Endothelial cell of umbilical vein (primary cell): Measurements from ENCODE around the gene CBLB. TPM values are rescaled to one million over a fixed set of nuclear protein-coding genes. Genes with fewer than 3 reads are reported as not detected.

Experiments used
- BruUV-seq: library from RNA; stranded (reverse); fragments of 400-500 nt; replicated peaks from 2 replicates; lab custom pipeline; 2021; lab: Mats Ljungman, UMichigan
- CTCF ChIA-PET: fragments of 300-600, 350-600 bp; sonication (Branson Sonifier 250); formaldehyde crosslinking; loops from one replicate; lab custom pipeline; 2021; ENCODE audit warnings: antibody characterized with exemption, inconsistent platforms; lab: Charles Lee
- POLR2A ChIA-PET: fragments of 300-600, 350-600 bp; sonication (Branson Sonifier 250); formaldehyde crosslinking; loops from one replicate; lab custom pipeline; 2021; ENCODE audit warnings: antibody characterized with exemption, inconsistent platforms; lab: Charles Lee
- DNase-seq: peaks from one replicate; pipeline ENCODE4 v3.0.0-alpha.2; 2011; ENCODE audit warnings: low read depth, low spot score
- FAIRE-seq: peaks from 2 replicates; lab custom pipeline; 2011; peaks lifted over from hg19 to GRCh38; lab: Jason Lieb, UNC
- H2AFZ ChIP-seq: 2 replicates; pipeline ENCODE4 v1.6.0; 2012; ENCODE audit warnings: low read depth, low read length, control low read depth, inconsistent platforms
- H3K27ac ChIP-seq: 2 replicates; pipeline ENCODE4 v1.5.1; 2011; ENCODE audit warnings: low read depth, mild to moderate bottlenecking, control low read depth, low read length, moderate library complexity; ENCODE audit not compliant: insufficient read depth
- H3K27me3 ChIP-seq, 2 experiments: 2 replicates each; pipeline versions ENCODE4 v1.6.0 to v1.6.1; 2011; ENCODE audit warnings: low read length in 2 of 2, mixed read lengths in 1 of 2; ENCODE audit not compliant: control insufficient read depth in 2 of 2, insufficient read depth in 2 of 2
- H3K36me3 ChIP-seq, 2 experiments: 2 replicates in 1 of 2; 3 replicates in 1 of 2; pipeline ENCODE4 v1.5.1; 2011; ENCODE audit warnings: low read length in 2 of 2, mild to moderate bottlenecking in 1 of 2, moderate library complexity in 1 of 2; ENCODE audit not compliant: control insufficient read depth in 2 of 2, insufficient read depth in 2 of 2; ENCODE audit errors: extremely low read depth in 1 of 2
- H3K4me1 ChIP-seq: 3 replicates; pipeline ENCODE4 v1.5.1; 2011; ENCODE audit warnings: mild to moderate bottlenecking, low read length; ENCODE audit not compliant: control insufficient read depth, insufficient read depth; ENCODE audit errors: extremely low read depth
- H3K4me2 ChIP-seq: 2 replicates; pipeline ENCODE4 v1.6.1; 2011; ENCODE audit warnings: low read length, control low read depth, mixed read lengths; ENCODE audit not compliant: insufficient read depth
- H3K4me3 ChIP-seq, 3 experiments: fragments of 200-600 bp in 1 of 3; sonication (generic), shearing (Covaris generic) in 1 of 3; replicated peaks in 1 of 3; 2 replicates each; pipeline ENCODE4 v1.5.1; 2011 to 2016; ENCODE audit warnings: control low read depth in 3 of 3, low read length in 3 of 3, mild to moderate bottlenecking in 2 of 3, inconsistent platforms in 1 of 3, low read depth in 1 of 3, moderate library complexity in 1 of 3; ENCODE audit not compliant: insufficient read depth in 1 of 3
- H3K79me2 ChIP-seq: 2 replicates; pipeline ENCODE4 v1.6.0; 2012; ENCODE audit warnings: low read length, inconsistent platforms; ENCODE audit not compliant: control insufficient read depth, insufficient read depth
- H3K9ac ChIP-seq: replicated peaks from 2 replicates; pipeline ENCODE3; 2011; ENCODE audit warnings: low read length, control low read depth; ENCODE audit not compliant: insufficient read depth; ENCODE audit errors: extremely low read depth
- H3K9me1 ChIP-seq: replicated peaks from 3 replicates; pipeline ENCODE4 v1.6.0; 2011; ENCODE audit warnings: mild to moderate bottlenecking, low read length; ENCODE audit not compliant: control insufficient read depth, insufficient read depth; ENCODE audit errors: extremely low read depth
- H3K9me3 ChIP-seq: replicated peaks from 2 replicates; pipeline ENCODE4 v1.5.1; 2012; ENCODE audit warnings: low read length, inconsistent platforms; ENCODE audit not compliant: control insufficient read depth, insufficient read depth
- H4K20me1 ChIP-seq: replicated peaks from 2 replicates; pipeline ENCODE3; 2011; ENCODE audit warnings: mild to moderate bottlenecking, low read length; ENCODE audit not compliant: control insufficient read depth, insufficient read depth; ENCODE audit errors: extremely low read depth
- EZH2 ChIP-seq: IDR thresholded peaks from 2 replicates; pipeline ENCODE4 v1.6.1; 2012; ENCODE audit warnings: borderline replicate concordance, low read depth, mild to moderate bottlenecking, moderate library complexity, low read length, inconsistent platforms; ENCODE audit not compliant: severe bottlenecking
- FOS ChIP-seq: IDR thresholded peaks from 2 replicates; pipeline ENCODE4 v1.6.1; 2011; ENCODE audit warnings: mild to moderate bottlenecking, low read length, moderate library complexity, borderline replicate concordance; ENCODE audit not compliant: insufficient read depth
- GATA2 ChIP-seq: IDR thresholded peaks from 2 replicates; pipeline ENCODE4 v1.7.0; 2011; ENCODE audit warnings: low read depth, mild to moderate bottlenecking, moderate library complexity, mixed read lengths, low read length; ENCODE audit not compliant: insufficient read length, insufficient read depth
- JUN ChIP-seq: IDR thresholded peaks from 2 replicates; pipeline ENCODE4 v1.6.1; 2011; ENCODE audit warnings: borderline replicate concordance, low read depth; ENCODE audit not compliant: insufficient read length, insufficient read depth
- MAX ChIP-seq: IDR thresholded peaks from 2 replicates; pipeline ENCODE4 v1.6.1; 2011; ENCODE audit not compliant: insufficient read depth, insufficient read length
- MYC ChIP-seq: IDR thresholded peaks from one replicate; pipeline ENCODE4 v1.6.1; 2011; ENCODE audit warnings: mild to moderate bottlenecking, low read depth, low read length
- dilution Hi-C: fragments of 300-500 bp; cut with MboI; formaldehyde crosslinking; loops from one replicate; pipeline ENCODE4 v1.15.0; 2019; ENCODE audit warnings: low sequenced_read_pairs; ENCODE audit not compliant: extremely low pct_ligation_motif_present
- intact Hi-C: fragments of 100-400 bp; cut with micrococcal nuclease; formaldehyde crosslinking; loops from one replicate; pipeline ENCODE4 v1.10.0; 2022
- polyA plus RNA-seq, 4 experiments: library from polyadenylated mRNA; depleted of rRNA in 3 of 4; stranded (reverse) in 3 of 4; unstranded in 1 of 4; fragments of >200 nt; gene quantifications; 2 replicates each; pipeline versions ENCODE4 v1.2.1 to v1.2.3, GENCODE V29; 2011 to 2012; ENCODE audit warnings: missing spikeins in 1 of 4
- total RNA-seq: library from RNA; stranded (reverse); gene quantifications from 2 replicates; pipeline ENCODE4 v1.2.3, GENCODE V29; 2021

CBLB gene
- total and polyA plus RNA-seq, 2 donors (not counting 3 experiments of a cell fraction or from before 2014, with no cell fraction given): 17.8 to 39.6 TPM

- POLR2A ChIA-PET: no interaction called here
- Histone ChIP-seq H3K4me3 (no peak overlapping the region), H3K4me1 (peaks cover 16% of the 10 kb centered on the region), H3K36me3 (no peaks in the 10 kb centered on the region), H3K79me2 (peaks cover 3% of the 10 kb centered on the region), H2AFZ (no peak overlapping the region), H4K20me1 (no peaks in the 10 kb centered on the region), H3K27me3 (no peaks in the 10 kb centered on the region), H3K27ac (peak overlapping the region; percentile 80), H3K9me1 (no peaks in the 10 kb centered on the region), H3K4me2 (peak overlapping the region; percentile 29), H3K9me3 (no peaks in the 10 kb centered on the region), H3K9ac (no peak overlapping the region)
- dilution Hi-C loops: no loop called here
- intact Hi-C loops: loop anchor here (2.0 kb wide), 1 partner anchor 39 kb away; the partner anchor contains the start of gene CBLB
- peak; percentile 84 for DNase-seq
- CTCF ChIA-PET: no interaction called here
- peak; percentile 63 for FAIRE-seq
- TF ChIP-seq MYC (no peak), FOS (peak; percentile 37), JUN (peak; percentile 38), GATA2 (no peak)
- no TSS peak for BruUV-seq
Measured at GRCh38 chr3:105829871-105830622, 38.8 kb downstream of the CBLB start.

- H2AFZ ChIP-seq: no peak overlapping the region
- dilution Hi-C loops: no loop called here
- H3K27me3 ChIP-seq: no peaks in the 10 kb centered on the region
- peaks cover 3% of the 10 kb centered on the region for H3K79me2 ChIP-seq
- H4K20me1 ChIP-seq: no peaks in the 10 kb centered on the region
- DNase-seq: no peak
- H3K4me3 ChIP-seq: no peak overlapping the region
- no peak overlapping the region for H3K27ac ChIP-seq
- peaks cover 16% of the 10 kb centered on the region for H3K4me1 ChIP-seq
- CTCF ChIA-PET: interaction anchor here (1.2 kb wide), 1 partner anchor 23 kb away, joined by 5 read pairs; no protein-coding TSS in a partner anchor
- no peaks in the 10 kb centered on the region for H3K9me3 ChIP-seq
- TF ChIP-seq FOS (no peak), EZH2 (no peak), MAX (no peak), MYC (no peak)
- intact Hi-C loops: loop anchor here (2.0 kb wide), 1 partner anchor 40 kb away; the partner anchor contains the start of gene CBLB
- BruUV-seq: no TSS peak
- no peak for FAIRE-seq
- no peak overlapping the region for H3K4me2 ChIP-seq
- POLR2A ChIA-PET: no interaction called here
- H3K9ac ChIP-seq: no peak overlapping the region
- H3K36me3 ChIP-seq: no peaks in the 10 kb centered on the region
- no peaks in the 10 kb centered on the region for H3K9me1 ChIP-seq
Measured at GRCh38 chr3:105829229-105829628, 39.6 kb downstream of the CBLB start.
